Measurements from ENCODE around the gene NOX5.

Gene NOX5

GRCh38 chr15:69042531-69042930 lies 28.0 kb downstream of the NOX5 start:
- no peak overlapping the region for H3K4me3 ChIP-seq (ENCODE audit: low read length)
- H3K27ac ChIP-seq (ENCODE audit: low read length) = no peak overlapping the region
- H3K36me3 ChIP-seq (ENCODE audit: insufficient read depth, low read depth, low read length) = no peaks in the 10 kb centered on the region
- no peaks in the 10 kb centered on the region for H3K27me3 ChIP-seq (ENCODE audit: insufficient read depth, low read length)
- H3K4me1 ChIP-seq (ENCODE audit: insufficient read depth, low read length) = no peaks in the 10 kb centered on the region
- no peak overlapping the region for H3K9ac ChIP-seq (ENCODE audit: low read depth, low read length)
- H3K9me3 ChIP-seq (ENCODE audit: insufficient read depth, low read depth, low read length) = no peaks in the 10 kb centered on the region

GRCh38 chr15:69045802-69046201 lies 31.3 kb downstream of the NOX5 start:
- no peaks in the 10 kb centered on the region for H3K9me3 ChIP-seq (ENCODE audit: insufficient read depth, low read depth, low read length)
- no peaks in the 10 kb centered on the region for H3K36me3 ChIP-seq (ENCODE audit: insufficient read depth, low read depth, low read length)
- no peak overlapping the region for H3K27ac ChIP-seq (ENCODE audit: low read length)
- H3K4me1 ChIP-seq (ENCODE audit: insufficient read depth, low read length) = no peaks in the 10 kb centered on the region
- no peak overlapping the region for H3K9ac ChIP-seq (ENCODE audit: low read depth, low read length)
- H3K27me3 ChIP-seq (ENCODE audit: insufficient read depth, low read length) = no peaks in the 10 kb centered on the region
- H3K4me3 ChIP-seq (ENCODE audit: low read length) = no peak overlapping the region

GRCh38 chr15:69046781-69047180 lies 32.3 kb downstream of the NOX5 start:
- Histone ChIP-seq H3K9me3 (ENCODE audit: insufficient read depth, low read depth, low read length) (no peaks in the 10 kb centered on the region), H3K27ac (ENCODE audit: low read length) (no peak overlapping the region), H3K4me1 (ENCODE audit: insufficient read depth, low read length) (no peaks in the 10 kb centered on the region), H3K9ac (ENCODE audit: low read depth, low read length) (no peak overlapping the region), H3K36me3 (ENCODE audit: insufficient read depth, low read depth, low read length) (no peaks in the 10 kb centered on the region), H3K4me3 (ENCODE audit: low read length) (no peak overlapping the region), H3K27me3 (ENCODE audit: insufficient read depth, low read length) (no peaks in the 10 kb centered on the region)

DNA sequence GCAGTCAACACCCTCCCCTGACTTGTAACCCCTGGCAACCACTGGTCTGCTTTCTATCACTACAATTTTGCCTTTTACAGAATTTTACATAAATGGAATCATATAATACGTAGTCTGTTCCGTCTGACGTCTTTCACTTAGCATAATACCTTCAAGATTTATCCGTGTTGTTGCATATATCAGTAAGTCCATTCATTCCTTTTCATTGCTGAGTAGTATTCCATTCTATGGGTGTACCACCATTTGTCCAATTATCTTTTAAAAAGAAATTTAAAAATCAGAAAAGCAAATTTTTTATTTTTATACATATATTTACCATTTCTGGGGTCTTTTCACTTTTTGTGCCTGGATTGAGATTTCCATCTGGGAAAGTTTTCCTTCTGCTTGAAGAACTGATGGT lies 35.5 kb downstream of the NOX5 start:
- Histone ChIP-seq H3K9ac (ENCODE audit: low read depth, low read length) (no peak overlapping the region), H3K4me1 (ENCODE audit: insufficient read depth, low read length) (no peaks in the 10 kb centered on the region; the same call in 1 of the 2 replicates), H3K27ac (ENCODE audit: low read length) (no peak overlapping the region), H3K36me3 (ENCODE audit: insufficient read depth, low read depth, low read length) (no peaks in the 10 kb centered on the region), H3K4me3 (ENCODE audit: low read length) (no peak overlapping the region), H3K27me3 (ENCODE audit: insufficient read depth, low read length) (no peaks in the 10 kb centered on the region), H3K9me3 (ENCODE audit: insufficient read depth, low read depth, low read length) (no peaks in the 10 kb centered on the region)

DNA sequence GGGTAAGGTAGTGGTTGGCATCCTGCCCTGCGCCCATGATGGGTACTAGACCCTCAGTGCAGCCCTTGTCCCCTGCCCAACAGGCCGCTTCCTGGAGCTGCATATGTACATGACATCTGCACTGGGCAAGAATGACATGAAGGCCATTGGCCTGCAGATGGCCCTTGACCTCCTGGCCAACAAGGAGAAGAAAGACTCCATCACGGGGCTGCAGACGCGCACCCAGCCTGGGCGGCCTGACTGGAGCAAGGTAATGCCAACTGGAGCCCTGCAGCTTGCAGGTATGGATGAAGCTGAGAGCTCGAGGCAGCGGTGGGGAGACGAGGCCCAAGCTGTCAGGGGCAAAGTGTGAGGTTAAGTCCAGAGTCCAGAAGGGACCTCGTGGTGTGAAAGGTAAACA lies 40.8 kb downstream of the NOX5 start:
- Histone ChIP-seq H3K4me1 (ENCODE audit: insufficient read depth, low read length) (peaks cover 2% of the 10 kb centered on the region; the same call in 1 of the 2 replicates), H3K27me3 (ENCODE audit: insufficient read depth, low read length) (peaks cover 18% of the 10 kb centered on the region), H3K36me3 (ENCODE audit: insufficient read depth, low read depth, low read length) (no peaks in the 10 kb centered on the region), H3K9me3 (ENCODE audit: insufficient read depth, low read depth, low read length) (no peaks in the 10 kb centered on the region), H3K9ac (ENCODE audit: low read depth, low read length) (no peak overlapping the region), H3K4me3 (ENCODE audit: low read length) (no peak overlapping the region), H3K27ac (ENCODE audit: low read length) (no peak overlapping the region)

DNA sequence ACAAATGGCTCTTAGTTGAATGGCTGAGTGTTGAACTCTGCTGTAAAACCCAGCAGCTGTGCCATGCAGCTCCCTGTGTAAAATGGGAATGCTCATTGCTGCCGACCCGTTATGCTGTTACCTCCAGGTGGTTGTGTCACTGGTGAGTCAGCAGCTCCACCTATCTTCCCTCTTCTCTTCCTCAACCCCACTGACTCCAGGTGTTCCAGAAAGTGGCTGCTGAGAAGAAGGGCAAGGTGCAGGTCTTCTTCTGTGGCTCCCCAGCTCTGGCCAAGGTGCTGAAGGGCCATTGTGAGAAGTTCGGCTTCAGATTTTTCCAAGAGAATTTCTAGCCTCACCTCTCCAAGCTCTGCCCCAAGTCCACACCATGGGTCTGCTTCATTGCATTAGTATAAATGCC lies 41.9 kb downstream of the NOX5 start:
- no peak overlapping the region for H3K9ac ChIP-seq (ENCODE audit: low read depth, low read length)
- H3K27me3 ChIP-seq (ENCODE audit: insufficient read depth, low read length) = peaks cover 18% of the 10 kb centered on the region
- no peaks in the 10 kb centered on the region for H3K36me3 ChIP-seq (ENCODE audit: insufficient read depth, low read depth, low read length)
- H3K27ac ChIP-seq (ENCODE audit: low read length) = no peak overlapping the region
- no peak overlapping the region for H3K4me3 ChIP-seq (ENCODE audit: low read length)
- no peaks in the 10 kb centered on the region for H3K9me3 ChIP-seq (ENCODE audit: insufficient read depth, low read depth, low read length)
- H3K4me1 ChIP-seq (ENCODE audit: insufficient read depth, low read length) = peaks cover 4% of the 10 kb centered on the region; the same call in 1 of the 2 replicates

DNA sequence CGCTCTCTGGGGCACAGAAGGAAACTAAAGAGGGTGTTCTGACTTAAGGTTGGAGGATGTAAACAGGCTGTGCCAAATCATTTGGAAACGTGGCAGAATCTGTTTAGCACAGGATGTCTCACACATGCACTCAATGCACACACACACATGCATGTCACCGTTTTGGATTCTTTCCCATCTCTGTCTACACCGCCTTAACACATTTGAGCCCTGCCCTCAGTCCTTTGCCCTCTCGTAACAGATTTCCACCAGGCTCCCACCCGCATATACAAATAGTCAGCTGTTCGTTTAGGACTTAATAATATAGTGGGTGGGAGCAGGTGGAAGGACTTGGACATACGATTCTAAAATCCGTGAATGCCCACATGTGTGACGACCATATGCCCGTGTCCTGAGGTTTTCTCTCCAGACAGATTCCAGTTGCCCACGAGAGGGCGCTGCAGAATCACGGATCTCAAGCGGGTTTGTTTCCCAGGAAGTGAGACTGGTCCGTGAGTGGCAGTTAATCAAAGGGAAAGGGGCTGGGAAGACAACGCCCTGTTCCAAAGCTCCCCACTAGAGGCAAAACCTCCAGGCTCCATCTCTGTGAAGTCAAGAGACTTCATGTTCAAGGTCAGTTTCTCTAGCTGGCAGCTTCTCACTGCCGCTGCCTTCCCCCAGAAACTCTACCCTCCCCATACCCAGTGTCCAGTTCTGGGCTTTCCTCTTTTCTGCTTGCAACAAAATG lies 44.5 kb downstream of the NOX5 start:
- H3K27me3 ChIP-seq (ENCODE audit: insufficient read depth, low read length) = peaks cover 18% of the 10 kb centered on the region
- H3K36me3 ChIP-seq (ENCODE audit: insufficient read depth, low read depth, low read length) = no peaks in the 10 kb centered on the region
- H3K4me1 ChIP-seq (ENCODE audit: insufficient read depth, low read length) = peaks cover 4% of the 10 kb centered on the region; the same call in 1 of the 2 replicates
- no peak overlapping the region for H3K4me3 ChIP-seq (ENCODE audit: low read length)
- H3K27ac ChIP-seq (ENCODE audit: low read length) = no peak overlapping the region
- H3K9me3 ChIP-seq (ENCODE audit: insufficient read depth, low read depth, low read length) = no peaks in the 10 kb centered on the region
- H3K9ac ChIP-seq (ENCODE audit: low read depth, low read length) = no peak overlapping the region

- H3K27me3 ChIP-seq (ENCODE audit: insufficient read depth, low read length) = peaks cover 18% of the 10 kb centered on the region
- no peak overlapping the region for H3K4me3 ChIP-seq (ENCODE audit: low read length)
- peaks cover 4% of the 10 kb centered on the region; the same call in 1 of the 2 replicates for H3K4me1 ChIP-seq (ENCODE audit: insufficient read depth, low read length)
- H3K9ac ChIP-seq (ENCODE audit: low read depth, low read length) = no peak overlapping the region
- no peaks in the 10 kb centered on the region for H3K36me3 ChIP-seq (ENCODE audit: insufficient read depth, low read depth, low read length)
- H3K9me3 ChIP-seq (ENCODE audit: insufficient read depth, low read depth, low read length) = no peaks in the 10 kb centered on the region
- H3K27ac ChIP-seq (ENCODE audit: low read length) = no peak overlapping the region
Observed at GRCh38 chr15:69059557-69059943, 45.1 kb downstream of the NOX5 start.

DNA sequence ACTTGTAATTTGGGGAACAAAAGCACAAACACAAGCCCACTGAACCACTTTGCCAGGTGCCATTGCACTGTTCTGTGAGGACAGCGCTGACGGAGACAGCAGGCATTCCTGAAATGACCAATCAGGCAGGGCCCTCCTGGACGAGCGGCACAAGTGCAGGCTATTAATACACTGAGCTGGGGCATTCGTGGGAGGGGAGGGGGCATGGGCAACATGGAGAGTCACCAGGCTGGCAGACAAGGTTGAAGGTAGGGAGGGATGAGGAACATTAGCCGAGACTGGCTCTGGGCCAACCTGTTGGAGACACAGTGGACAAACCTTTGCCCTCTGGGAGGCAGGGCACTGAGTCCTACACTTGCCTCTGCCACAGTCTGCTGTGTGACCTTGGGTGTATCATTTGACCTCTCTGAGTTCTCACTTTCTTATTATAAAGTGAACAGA lies 45.6 kb downstream of the NOX5 start:
- Histone ChIP-seq H3K27ac (ENCODE audit: low read length) (no peak overlapping the region), H3K4me3 (ENCODE audit: low read length) (no peak overlapping the region), H3K4me1 (ENCODE audit: insufficient read depth, low read length) (peaks cover 4% of the 10 kb centered on the region; the same call in 1 of the 2 replicates), H3K27me3 (ENCODE audit: insufficient read depth, low read length) (peaks cover 18% of the 10 kb centered on the region), H3K9me3 (ENCODE audit: insufficient read depth, low read depth, low read length) (no peaks in the 10 kb centered on the region), H3K9ac (ENCODE audit: low read depth, low read length) (no peak overlapping the region), H3K36me3 (ENCODE audit: insufficient read depth, low read depth, low read length) (no peaks in the 10 kb centered on the region)

GRCh38 chr15:69060744-69061143 lies 46.2 kb downstream of the NOX5 start:
- no peak overlapping the region for H3K9ac ChIP-seq (ENCODE audit: low read depth, low read length)
- H3K9me3 ChIP-seq (ENCODE audit: insufficient read depth, low read depth, low read length) = no peaks in the 10 kb centered on the region
- no peak overlapping the region for H3K4me3 ChIP-seq (ENCODE audit: low read length)
- no peaks in the 10 kb centered on the region for H3K36me3 ChIP-seq (ENCODE audit: insufficient read depth, low read depth, low read length)
- peaks cover 4% of the 10 kb centered on the region; the same call in 1 of the 2 replicates for H3K4me1 ChIP-seq (ENCODE audit: insufficient read depth, low read length)
- H3K27ac ChIP-seq (ENCODE audit: low read length) = no peak overlapping the region
- H3K27me3 ChIP-seq (ENCODE audit: insufficient read depth, low read length) = peaks cover 18% of the 10 kb centered on the region

DNA sequence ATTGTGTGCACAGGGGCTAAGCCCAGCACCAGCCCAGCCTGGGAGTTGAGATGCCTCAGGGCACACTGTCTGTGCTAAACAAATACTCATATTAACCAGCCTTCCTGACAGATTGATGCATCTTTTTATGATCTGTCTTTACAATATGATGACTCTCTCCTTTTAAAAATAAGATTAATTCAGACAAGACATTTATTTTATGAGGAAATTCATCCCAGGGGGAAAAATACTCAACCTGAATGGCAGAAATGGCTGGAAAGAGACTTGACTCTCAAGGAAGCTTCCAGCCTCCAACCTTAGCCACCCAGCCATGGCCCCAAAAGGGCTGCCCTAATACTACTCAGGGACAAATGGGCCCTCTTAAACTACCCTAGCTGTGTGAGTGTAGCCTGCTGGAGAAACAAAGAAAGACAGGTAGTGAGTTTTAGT lies 46.9 kb downstream of the NOX5 start:
- no peak overlapping the region for H3K9ac ChIP-seq (ENCODE audit: low read depth, low read length)

DNA sequence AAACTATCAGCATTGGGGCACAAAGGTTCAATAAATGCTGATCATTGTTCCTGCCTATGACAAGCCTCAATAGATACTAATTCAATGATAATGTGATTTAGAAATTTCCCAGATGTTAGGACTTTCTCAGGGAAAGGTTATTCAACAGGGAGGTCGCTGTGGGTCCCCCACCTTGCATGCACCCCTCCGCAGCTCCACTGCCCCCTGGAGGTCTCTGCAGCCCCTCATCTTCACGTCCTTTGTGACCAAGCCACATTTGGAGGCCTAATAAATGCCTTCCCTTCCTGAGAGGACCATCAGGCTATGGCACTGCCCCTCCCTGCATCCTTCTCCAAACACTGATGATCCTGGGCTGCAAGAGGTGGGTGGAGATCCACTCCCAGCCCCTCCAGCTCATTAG lies 50.2 kb downstream of the NOX5 start:
- Histone ChIP-seq H3K4me3 (ENCODE audit: low read length) (no peak overlapping the region), H3K36me3 (ENCODE audit: insufficient read depth, low read depth, low read length) (no peaks in the 10 kb centered on the region), H3K27me3 (ENCODE audit: insufficient read depth, low read length) (no peaks in the 10 kb centered on the region), H3K27ac (ENCODE audit: low read length) (no peak overlapping the region), H3K9me3 (ENCODE audit: insufficient read depth, low read depth, low read length) (no peaks in the 10 kb centered on the region; the same call in 1 of the 2 replicates), H3K4me1 (ENCODE audit: insufficient read depth, low read length) (peaks cover 2% of the 10 kb centered on the region; the same call in 1 of the 2 replicates), H3K9ac (ENCODE audit: low read depth, low read length) (no peak overlapping the region)

More for the DNA sequence above, 46.9 kb downstream of the NOX5 start:
- Histone ChIP-seq H3K4me1 (ENCODE audit: insufficient read depth, low read length) (peaks cover 4% of the 10 kb centered on the region; the same call in 1 of the 2 replicates), H3K27me3 (ENCODE audit: insufficient read depth, low read length) (peaks cover 18% of the 10 kb centered on the region), H3K9me3 (ENCODE audit: insufficient read depth, low read depth, low read length) (no peaks in the 10 kb centered on the region), H3K4me3 (ENCODE audit: low read length) (no peak overlapping the region), H3K36me3 (ENCODE audit: insufficient read depth, low read depth, low read length) (no peaks in the 10 kb centered on the region), H3K27ac (ENCODE audit: low read length) (no peak overlapping the region)
